ENCODE results near the gene EPS15.

DNA sequence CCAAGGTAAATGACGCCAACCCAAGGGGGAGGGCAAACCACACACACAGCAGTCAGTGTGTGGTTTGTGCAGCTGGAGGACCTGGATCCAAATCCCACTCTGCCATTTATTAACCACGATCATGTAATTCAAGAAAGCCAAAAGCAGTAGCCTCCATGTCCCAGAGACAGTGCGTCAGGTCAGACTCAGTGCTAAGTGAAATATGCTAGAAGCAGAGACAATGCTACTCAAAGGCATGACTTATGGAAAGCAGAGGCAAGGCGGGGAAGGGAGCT lies 202.3 kb downstream of the EPS15 start:
- TF ChIP-seq, protein P1, sequence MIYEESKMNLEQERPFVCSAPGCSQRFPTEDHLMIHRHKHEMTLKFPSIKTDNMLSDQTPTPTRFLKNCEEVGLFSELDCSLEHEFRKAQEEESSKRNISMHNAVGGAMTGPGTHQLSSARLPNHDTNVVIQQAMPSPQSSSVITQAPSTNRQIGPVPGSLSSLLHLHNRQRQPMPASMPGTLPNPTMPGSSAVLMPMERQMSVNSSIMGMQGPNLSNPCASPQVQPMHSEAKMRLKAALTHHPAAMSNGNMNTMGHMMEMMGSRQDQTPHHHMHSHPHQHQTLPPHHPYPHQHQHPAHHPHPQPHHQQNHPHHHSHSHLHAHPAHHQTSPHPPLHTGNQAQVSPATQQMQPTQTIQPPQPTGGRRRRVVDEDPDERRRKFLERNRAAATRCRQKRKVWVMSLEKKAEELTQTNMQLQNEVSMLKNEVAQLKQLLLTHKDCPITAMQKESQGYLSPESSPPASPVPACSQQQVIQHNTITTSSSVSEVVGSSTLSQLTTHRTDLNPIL (CRISPR knock-in tag; IDR thresholded peaks at IDR 0.05; ENCODE audit: low read depth), result no peak
- TF ChIP-seq ZFP3 (CRISPR knock-in tag; IDR thresholded peaks at IDR 0.05), result no peak
- no peak for TF ChIP-seq PPARA (CRISPR knock-in tag; IDR thresholded peaks at IDR 0.05; ENCODE audit: borderline replicate concordance)
- no peak for TF ChIP-seq ARNTL (CRISPR knock-in tag; IDR thresholded peaks at IDR 0.05; ENCODE audit: borderline replicate concordance, low read depth)
- no peak for TF ChIP-seq ZFP30 (CRISPR knock-in tag; IDR thresholded peaks at IDR 0.05)
